ENCODE measurements around the gene ARHGEF2.

DNA sequence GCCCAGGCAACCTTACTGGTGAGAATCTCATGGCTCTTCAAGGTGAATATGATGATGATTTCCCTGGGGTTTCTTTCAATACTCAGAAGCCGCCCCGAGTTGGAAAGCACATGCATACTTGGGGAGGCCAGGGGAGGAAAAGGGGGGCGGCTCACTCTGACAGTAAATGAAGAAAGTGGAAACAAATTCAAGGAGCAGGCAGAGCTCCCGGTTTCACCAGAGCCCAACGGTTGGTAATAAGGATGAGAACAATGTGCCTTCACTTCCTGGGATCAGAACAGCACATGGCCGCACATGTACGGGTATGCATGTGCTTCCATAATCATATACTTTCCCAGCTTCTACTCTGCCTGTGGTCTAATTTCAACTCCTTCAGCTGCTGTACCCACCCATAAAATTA lies 3.8 kb upstream of the ARHGEF2 start:
- TF ChIP-seq, protein P1, sequence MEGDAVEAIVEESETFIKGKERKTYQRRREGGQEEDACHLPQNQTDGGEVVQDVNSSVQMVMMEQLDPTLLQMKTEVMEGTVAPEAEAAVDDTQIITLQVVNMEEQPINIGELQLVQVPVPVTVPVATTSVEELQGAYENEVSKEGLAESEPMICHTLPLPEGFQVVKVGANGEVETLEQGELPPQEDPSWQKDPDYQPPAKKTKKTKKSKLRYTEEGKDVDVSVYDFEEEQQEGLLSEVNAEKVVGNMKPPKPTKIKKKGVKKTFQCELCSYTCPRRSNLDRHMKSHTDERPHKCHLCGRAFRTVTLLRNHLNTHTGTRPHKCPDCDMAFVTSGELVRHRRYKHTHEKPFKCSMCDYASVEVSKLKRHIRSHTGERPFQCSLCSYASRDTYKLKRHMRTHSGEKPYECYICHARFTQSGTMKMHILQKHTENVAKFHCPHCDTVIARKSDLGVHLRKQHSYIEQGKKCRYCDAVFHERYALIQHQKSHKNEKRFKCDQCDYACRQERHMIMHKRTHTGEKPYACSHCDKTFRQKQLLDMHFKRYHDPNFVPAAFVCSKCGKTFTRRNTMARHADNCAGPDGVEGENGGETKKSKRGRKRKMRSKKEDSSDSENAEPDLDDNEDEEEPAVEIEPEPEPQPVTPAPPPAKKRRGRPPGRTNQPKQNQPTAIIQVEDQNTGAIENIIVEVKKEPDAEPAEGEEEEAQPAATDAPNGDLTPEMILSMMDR (IDR thresholded peaks at IDR 0.05): no peak
- TF ChIP-seq PHF8 (IDR thresholded peaks at IDR 0.05; ENCODE audit: borderline replicate concordance, low read depth) (no peak), KDM5A (IDR thresholded peaks at IDR 0.05) (no peak), POLR2A (IDR thresholded peaks at IDR 0.05; ENCODE audit: low read length) (no peak)
